ENCODE data around the gene HOMER1. TPM values are rescaled to one million over a fixed set of nuclear protein-coding genes. Genes with fewer than 3 reads are reported as not detected.

Gene HOMER1
- total and polyA plus RNA-seq, 9 of the 15 experiments (the other 6 are each of a cell fraction or from before 2014, with no cell fraction given) = 6.3 to 39.9 (median 9.9) TPM

DNA sequence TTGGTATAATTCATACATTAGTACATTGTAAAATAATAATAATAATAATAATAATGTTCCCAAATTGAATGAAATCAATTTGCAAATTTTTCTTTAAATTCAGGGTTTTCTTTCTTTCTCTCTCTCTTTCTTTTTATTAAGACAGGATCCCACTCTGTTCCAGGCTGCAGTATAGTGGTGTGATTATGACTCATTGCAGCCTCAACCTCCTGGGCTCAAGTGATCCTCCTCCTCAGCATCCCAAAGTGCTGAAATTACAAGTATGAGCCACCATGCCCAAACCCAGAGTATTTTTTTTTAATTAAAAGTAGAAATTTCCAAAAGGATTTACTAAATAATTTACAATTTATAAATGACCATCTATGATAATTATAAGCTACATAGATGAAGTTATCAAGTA is 117.7 kb downstream of the HOMER1 start:
- Histone ChIP-seq H3K4me3 (no peak overlapping the region), H3K27ac (ENCODE audit: extremely low read depth, low read depth, low read length) (no peak overlapping the region), H3K9ac (ENCODE audit: insufficient read depth in 1 of 2, low read depth in 2 of 2, low read length in 2 of 2) (no peak overlapping the region), H3K9me1 (ENCODE audit: control insufficient read depth, insufficient read depth, low read length) (no peaks in the 10 kb centered on the region), H2AFZ (ENCODE audit: low read depth, low read length) (no peak overlapping the region), H3K79me2 (ENCODE audit: control insufficient read depth, insufficient read depth, low read length) (no peaks in the 10 kb centered on the region), H3K4me2 (ENCODE audit: insufficient read depth, low read length) (no peak overlapping the region), H4K20me1 (replicated peaks; ENCODE audit: control insufficient read depth, insufficient read depth, low read length) (no peaks in the 10 kb centered on the region), H3K4me1 (replicated peaks in 1 of 2; ENCODE audit: control insufficient read depth in 2 of 2, insufficient read depth in 2 of 2, low read length in 2 of 2) (no peaks in the 10 kb centered on the region), H3K27me3 (ENCODE audit: control insufficient read depth in 2 of 2, insufficient read depth in 2 of 2, low read length in 2 of 2) (no peaks in the 10 kb centered on the region), H3K36me3 (ENCODE audit: control insufficient read depth, insufficient read depth, low read length) (peaks cover 18% of the 10 kb centered on the region; the same call in 1 of the 3 replicates), H3K9me3 (replicated peaks; ENCODE audit: control insufficient read depth, insufficient read depth, low read depth, low read length) (no peaks in the 10 kb centered on the region)
- intact Hi-C loops (cut with micrococcal nuclease) (no loop called here), in situ Hi-C loops (cut with MboI) (no loop called here)
- ChIA-PET CTCF (ENCODE audit: low intra/inter-chr PET ratio) (no interaction called here), POLR2A (no interaction called here)
- BruUV-seq (replicated peaks) = no TSS peak
- no peak for DNase-seq (ENCODE audit: extremely low read depth in 1 of 4, low spot score in 3 of 4)
- ATAC-seq = no peak
- no peak for FAIRE-seq
- TF ChIP-seq GTF2A2 (tag; IDR thresholded peaks at IDR 0.05) (no peak), FOXJ3 (CRISPR knock-in tag; IDR thresholded peaks at IDR 0.05) (no peak), HDAC8 (tag; IDR thresholded peaks at IDR 0.05) (no peak), ZNF143 (CRISPR knock-in tag; IDR thresholded peaks at IDR 0.05) (no peak), MCM7 (IDR thresholded peaks at IDR 0.05) (no peak), NFE2L1 (tag; IDR thresholded peaks at IDR 0.05; ENCODE audit: borderline replicate concordance, low read depth) (no peak), ZNF586 (CRISPR knock-in tag; conservative IDR thresholded peaks at IDR 0.05) (no peak), NUFIP1 (IDR thresholded peaks at IDR 0.05; ENCODE audit: partially characterized antibody) (no peak)
- TF ChIP-seq, protein P1, sequence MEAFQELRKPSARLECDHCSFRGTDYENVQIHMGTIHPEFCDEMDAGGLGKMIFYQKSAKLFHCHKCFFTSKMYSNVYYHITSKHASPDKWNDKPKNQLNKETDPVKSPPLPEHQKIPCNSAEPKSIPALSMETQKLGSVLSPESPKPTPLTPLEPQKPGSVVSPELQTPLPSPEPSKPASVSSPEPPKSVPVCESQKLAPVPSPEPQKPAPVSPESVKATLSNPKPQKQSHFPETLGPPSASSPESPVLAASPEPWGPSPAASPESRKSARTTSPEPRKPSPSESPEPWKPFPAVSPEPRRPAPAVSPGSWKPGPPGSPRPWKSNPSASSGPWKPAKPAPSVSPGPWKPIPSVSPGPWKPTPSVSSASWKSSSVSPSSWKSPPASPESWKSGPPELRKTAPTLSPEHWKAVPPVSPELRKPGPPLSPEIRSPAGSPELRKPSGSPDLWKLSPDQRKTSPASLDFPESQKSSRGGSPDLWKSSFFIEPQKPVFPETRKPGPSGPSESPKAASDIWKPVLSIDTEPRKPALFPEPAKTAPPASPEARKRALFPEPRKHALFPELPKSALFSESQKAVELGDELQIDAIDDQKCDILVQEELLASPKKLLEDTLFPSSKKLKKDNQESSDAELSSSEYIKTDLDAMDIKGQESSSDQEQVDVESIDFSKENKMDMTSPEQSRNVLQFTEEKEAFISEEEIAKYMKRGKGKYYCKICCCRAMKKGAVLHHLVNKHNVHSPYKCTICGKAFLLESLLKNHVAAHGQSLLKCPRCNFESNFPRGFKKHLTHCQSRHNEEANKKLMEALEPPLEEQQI (IDR thresholded peaks at IDR 0.05) = no peak
- TF ChIP-seq, protein P2, sequence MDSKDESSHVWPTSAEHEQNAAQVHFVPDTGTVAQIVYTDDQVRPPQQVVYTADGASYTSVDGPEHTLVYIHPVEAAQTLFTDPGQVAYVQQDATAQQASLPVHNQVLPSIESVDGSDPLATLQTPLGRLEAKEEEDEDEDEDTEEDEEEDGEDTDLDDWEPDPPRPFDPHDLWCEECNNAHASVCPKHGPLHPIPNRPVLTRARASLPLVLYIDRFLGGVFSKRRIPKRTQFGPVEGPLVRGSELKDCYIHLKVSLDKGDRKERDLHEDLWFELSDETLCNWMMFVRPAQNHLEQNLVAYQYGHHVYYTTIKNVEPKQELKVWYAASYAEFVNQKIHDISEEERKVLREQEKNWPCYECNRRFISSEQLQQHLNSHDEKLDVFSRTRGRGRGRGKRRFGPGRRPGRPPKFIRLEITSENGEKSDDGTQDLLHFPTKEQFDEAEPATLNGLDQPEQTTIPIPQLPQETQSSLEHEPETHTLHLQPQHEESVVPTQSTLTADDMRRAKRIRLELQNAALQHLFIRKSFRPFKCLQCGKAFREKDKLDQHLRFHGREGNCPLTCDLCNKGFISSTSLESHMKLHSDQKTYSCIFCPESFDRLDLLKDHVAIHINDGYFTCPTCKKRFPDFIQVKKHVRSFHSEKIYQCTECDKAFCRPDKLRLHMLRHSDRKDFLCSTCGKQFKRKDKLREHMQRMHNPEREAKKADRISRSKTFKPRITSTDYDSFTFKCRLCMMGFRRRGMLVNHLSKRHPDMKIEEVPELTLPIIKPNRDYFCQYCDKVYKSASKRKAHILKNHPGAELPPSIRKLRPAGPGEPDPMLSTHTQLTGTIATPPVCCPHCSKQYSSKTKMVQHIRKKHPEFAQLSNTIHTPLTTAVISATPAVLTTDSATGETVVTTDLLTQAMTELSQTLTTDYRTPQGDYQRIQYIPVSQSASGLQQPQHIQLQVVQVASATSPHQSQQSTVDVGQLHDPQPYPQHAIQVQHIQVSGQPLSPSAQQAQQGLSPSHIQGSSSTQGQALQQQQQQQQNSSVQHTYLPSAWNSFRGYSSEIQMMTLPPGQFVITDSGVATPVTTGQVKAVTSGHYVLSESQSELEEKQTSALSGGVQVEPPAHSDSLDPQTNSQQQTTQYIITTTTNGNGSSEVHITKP (IDR thresholded peaks at IDR 0.05; ENCODE audit: partially characterized antibody) = no peak
